Adrenal gland (tissue), 12 donors: ENCODE results near the gene GP1BA. TPM values are rescaled to one million over a fixed set of nuclear protein-coding genes. Genes with fewer than 3 reads are reported as not detected.
A peak's percentile ranks its signal among the peaks of the same experiment; 100 is the strongest.
"Not testable (repeated sequence)": the region's sequence is repeated elsewhere in the genome, so short reads cannot be mapped to it uniquely, and the experiment has no call there.

Experiments
- DNase-seq, 7 donors: peaks; one replicate each; pipeline ENCODE4 v3.0.0-alpha.2; 2019 to 2020
- H3K27ac ChIP-seq, 5 donors: fragments of 200-600 bp; sonication (generic) in 4 of 5; 1 replicate in 3 of 5; 2 replicates in 2 of 5; pipeline versions ENCODE4 v1.5.1 to v1.8.0; 2016 to 2020; ENCODE audit warnings: mild to moderate bottlenecking in 1 of 5
- H3K27me3 ChIP-seq: fragments of 200-600 bp; 2 replicates; pipeline ENCODE4 v1.8.0; 2021
- H3K36me3 ChIP-seq, 2 donors: fragments of 200-600 bp; replicated peaks in 1 of 2; 1 replicate in 1 of 2; 2 replicates in 1 of 2; pipeline versions ENCODE4 v1.5.1 to v1.8.0; 2018 to 2022
- H3K4me1 ChIP-seq, 2 donors: fragments of 200-600 bp; replicated peaks in 1 of 2; 1 replicate in 1 of 2; 2 replicates in 1 of 2; pipeline versions ENCODE4 v1.5.1 to v1.8.0; 2018 to 2021
- H3K4me3 ChIP-seq, 4 donors: fragments of 200-600 bp; sonication (generic) in 3 of 4; one replicate each; pipeline ENCODE4 v1.5.1; 2016 to 2018
- H3K9me3 ChIP-seq, 3 donors: fragments of 200-600 bp; sonication (generic) in 1 of 3; replicated peaks in 1 of 3; 1 replicate in 2 of 3; 2 replicates in 1 of 3; pipeline versions ENCODE4 v1.5.1 to v1.8.0; 2016 to 2021
- CTCF ChIP-seq, 6 experiments: fragments of 450-650 bp in 4 of 6; fragments of 200-600 bp in 2 of 6; sonication (generic) in 1 of 6; IDR thresholded peaks; 1 replicate in 5 of 6; 2 replicates in 1 of 6; pipeline versions ENCODE4 v1.5.1 to v1.8.0; 2016 to 2021; ENCODE audit warnings: antibody characterized with exemption in 6 of 6, mild to moderate bottlenecking in 2 of 6, moderate library complexity in 1 of 6
- POLR2A ChIP-seq, 2 donors: fragments of 450-650 bp; IDR thresholded peaks; one replicate each; pipeline ENCODE4 v1.6.1; 2017; ENCODE audit warnings: antibody characterized with exemption in 2 of 2, mild to moderate bottlenecking in 2 of 2, moderate library complexity in 1 of 2
- WGBS, 4 donors: extraction: QIAGEN DNeasy Blood & Tissue Kit in 2 of 4; methylation state at CpG; one replicate each; pipeline versions ENCODE4 v1.1.5 to v1.1.7; 2013 to 2017; 5-methylcytosine and 5-hydroxymethylcytosine counted together
- intact Hi-C, 2 donors: fragments of 100-400 bp; cut with DNase I; formaldehyde crosslinking; loops; one replicate each; pipeline versions ENCODE4 v1.14.1 to v1.15.0; 2022 to 2023
- polyA plus RNA-seq, 3 donors: library from polyadenylated mRNA; stranded (reverse); fragments of 200-250 nt in 2 of 3; fragments of 350-450 nt in 1 of 3; fragmentation: Illumina TruSeq in 1 of 3; extraction: RNeasy Lipid Tissue Mini Kit (QIAGEN cat#74804) in 1 of 3; gene quantifications; one replicate each; pipeline ENCODE4 v1.2.3, GENCODE V29; 2013 to 2014
- total RNA-seq, 9 donors: library from RNA; depleted of rRNA in 4 of 9; stranded (reverse); fragments of >200 nt in 4 of 9; fragments of 120-200 nt in 1 of 9; fragmentation: NEBNext Ultra II Directional in 1 of 9; extraction: Animal tissue kit (Norgen Biotek cat#: 25700) in 1 of 9; gene quantifications; one replicate each; pipeline versions ENCODE4 v1.1.0 to v1.2.4, GENCODE V29; 2013 to 2023
- donor health status: healthy with polysubstance abuse.
- donor health status: Bipolar disorder and iron deficiency.
- donor health status: DM: yes; HTN: yes; CAD: no.
- donor health status: DM: no; HTN: no; CAD: no.
- donor health status: DM: no; HTN: no; CAD: no.
- donor health status: DM: yes; HTN: yes; CAD: no.

Gene GP1BA
- total and polyA plus RNA-seq, 12 donors, result 0.08 to 0.17 TPM; not detected in 10

GRCh38 chr17:4908301-4908700 is 23.8 kb upstream of the GP1BA start:
- WGBS, 4 donors, result 50 to 72% (median 55%) methylated on average over 2 to 10 of the region's 10 CpGs
- DNase-seq, result no peak
- peak overlapping the region in 1 of 5 donors; percentile 71 for H3K27ac ChIP-seq

GRCh38 chr17:4908711-4909496 is 23.2 kb upstream of the GP1BA start:
- TF ChIP-seq CTCF (IDR thresholded peaks at IDR 0.05) (peak; percentile 78 to 96 (median 91)), POLR2A (IDR thresholded peaks at IDR 0.05) (no peak)
- Histone ChIP-seq H3K36me3 (no peaks in the 10 kb centered on the region), H3K27me3 (no peaks in the 10 kb centered on the region), H3K4me3 (no peak overlapping the region), H3K4me1 (peaks cover 0 to 3% of the 10 kb centered on the region in 2 donors), H3K27ac (peak overlapping the region in 2 of 5 donors; percentile 49 to 71), H3K9me3 (no peaks in the 10 kb centered on the region)
- peak; percentile 84 to 96 (median 91) for DNase-seq
- 21 to 29% (median 24%) methylated on average over 12 to 20 of the region's 20 CpGs for WGBS, 4 donors
- intact Hi-C loops, result loop anchor here in 1 of 2 donors (10.0 kb wide), 1 partner anchor 76 kb away; the partner anchor contains the start of gene CAMTA2

More at GRCh38 chr17:4908301-4908700, 23.8 kb upstream of the GP1BA start:
- intact Hi-C loops, result loop anchor here in 1 of 2 donors (10.0 kb wide), 1 partner anchor 76 kb away; the partner anchor contains the start of gene CAMTA2
- H3K4me1 ChIP-seq, result peaks cover 0 to 3% of the 10 kb centered on the region in 2 donors
- H3K27me3 ChIP-seq, result no peaks in the 10 kb centered on the region
- no peak overlapping the region for H3K4me3 ChIP-seq
- no peak for TF ChIP-seq POLR2A (IDR thresholded peaks at IDR 0.05)
- TF ChIP-seq CTCF (IDR thresholded peaks at IDR 0.05), result no peak
- H3K36me3 ChIP-seq, result no peaks in the 10 kb centered on the region
- H3K9me3 ChIP-seq, result no peaks in the 10 kb centered on the region

- no peaks in the 10 kb centered on the region for H3K27me3 ChIP-seq
- H3K4me1 ChIP-seq, result peaks cover 0 to 3% of the 10 kb centered on the region in 2 donors
- intact Hi-C loops, result loop anchor here in 1 of 2 donors (5.0 kb wide), 1 partner anchor 148 kb away; no protein-coding TSS in a partner anchor
- no peaks in the 10 kb centered on the region for H3K36me3 ChIP-seq
- 83 to 91% (median 84%) methylated on average over 1 of the region's 1 CpG for WGBS, 4 donors
- DNase-seq, result no peak
- no peaks in the 10 kb centered on the region for H3K9me3 ChIP-seq
- no peak overlapping the region for H3K27ac ChIP-seq
- H3K4me3 ChIP-seq, result no peak overlapping the region
- TF ChIP-seq CTCF (IDR thresholded peaks at IDR 0.05), result no peak
- TF ChIP-seq POLR2A (IDR thresholded peaks at IDR 0.05), result no peak
Observed at GRCh38 chr17:4913994-4914393, 18.1 kb upstream of the GP1BA start.

- not testable (repeated sequence) for H3K4me1 ChIP-seq, H3K27me3 ChIP-seq, DNase-seq, H3K9me3 ChIP-seq, H3K27ac ChIP-seq, H3K4me3 ChIP-seq, H3K36me3 ChIP-seq
- WGBS, 4 donors, result 76 to 86% (median 79%) methylated on average over 4 of the region's 4 CpGs
- intact Hi-C loops, result loop anchor here in 1 of 2 donors (5.0 kb wide), 1 partner anchor 148 kb away; no protein-coding TSS in a partner anchor
Observed at GRCh38 chr17:4914551-4914950, 17.5 kb upstream of the GP1BA start.
